ENCODE results near the gene ADAMTS4.

The ADAMTS4 gene

DNA sequence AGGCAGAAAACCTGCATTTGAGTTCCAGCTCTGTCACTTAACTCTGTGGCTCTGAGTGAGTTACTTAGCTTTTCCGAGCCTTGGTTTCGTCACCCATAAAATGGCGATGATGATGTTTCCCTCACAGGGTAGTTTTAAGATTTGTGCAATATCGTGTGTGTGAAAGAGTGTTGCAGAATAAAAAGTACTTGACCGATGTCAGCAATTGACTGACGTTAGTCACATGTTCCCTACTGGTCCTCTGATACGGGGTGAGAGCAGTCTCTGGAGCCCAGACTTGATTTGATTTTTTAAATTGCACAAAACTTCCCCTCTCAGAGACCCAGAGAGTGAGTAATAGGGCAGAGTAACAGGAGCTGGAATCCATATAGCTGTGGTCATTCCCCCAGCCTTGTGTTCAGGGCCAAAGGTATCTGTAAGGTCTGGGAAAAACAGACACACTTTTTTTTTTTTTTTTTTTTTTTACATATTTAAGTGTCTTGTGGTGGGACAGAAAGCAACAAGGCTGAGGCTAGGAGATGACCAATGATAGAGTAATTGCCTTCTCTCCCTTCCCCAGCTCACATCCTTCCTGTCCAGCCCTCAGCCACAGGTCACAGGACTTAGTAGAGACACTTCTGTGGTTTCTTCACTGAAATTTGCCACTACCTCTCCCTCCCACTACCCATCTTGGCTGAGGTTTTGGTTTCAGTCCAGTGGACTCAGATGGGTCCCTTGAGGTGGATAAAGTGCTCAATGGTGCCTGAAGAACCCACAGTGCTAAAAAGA is 18.3 kb upstream of the ADAMTS4 start:
- in situ Hi-C loops (cut with HindIII; ENCODE audit: low pct_unique_long_range_greater_than_20kb, low sequenced_read_pairs), result no loop called here
- no peak for TF ChIP-seq JUND (IDR thresholded peaks at IDR 0.05; ENCODE audit: low read depth)
- DNase-seq (ENCODE audit: low read depth in 1 of 2, low spot score in 1 of 2), result no peak

GRCh38 chr1:161215076-161215475 is 16.2 kb upstream of the ADAMTS4 start, which contains the start of gene FCER1G:
FCER1G (plus strand) TSS chr1:161215295; CDS start chr1:161215322, 27 bp downstream.
- TF ChIP-seq JUND (IDR thresholded peaks at IDR 0.05; ENCODE audit: low read depth), result no peak
- in situ Hi-C loops (cut with HindIII; ENCODE audit: low pct_unique_long_range_greater_than_20kb, low sequenced_read_pairs), result no loop called here
- DNase-seq (ENCODE audit: low read depth in 1 of 2, low spot score in 1 of 2), result no peak

GRCh38 chr1:161214369-161214768 is 15.5 kb upstream of the ADAMTS4 start:
- in situ Hi-C loops (cut with HindIII; ENCODE audit: low pct_unique_long_range_greater_than_20kb, low sequenced_read_pairs), result no loop called here
- DNase-seq (ENCODE audit: low read depth in 1 of 2, low spot score in 1 of 2), result no peak
- TF ChIP-seq JUND (IDR thresholded peaks at IDR 0.05; ENCODE audit: low read depth), result no peak

DNA sequence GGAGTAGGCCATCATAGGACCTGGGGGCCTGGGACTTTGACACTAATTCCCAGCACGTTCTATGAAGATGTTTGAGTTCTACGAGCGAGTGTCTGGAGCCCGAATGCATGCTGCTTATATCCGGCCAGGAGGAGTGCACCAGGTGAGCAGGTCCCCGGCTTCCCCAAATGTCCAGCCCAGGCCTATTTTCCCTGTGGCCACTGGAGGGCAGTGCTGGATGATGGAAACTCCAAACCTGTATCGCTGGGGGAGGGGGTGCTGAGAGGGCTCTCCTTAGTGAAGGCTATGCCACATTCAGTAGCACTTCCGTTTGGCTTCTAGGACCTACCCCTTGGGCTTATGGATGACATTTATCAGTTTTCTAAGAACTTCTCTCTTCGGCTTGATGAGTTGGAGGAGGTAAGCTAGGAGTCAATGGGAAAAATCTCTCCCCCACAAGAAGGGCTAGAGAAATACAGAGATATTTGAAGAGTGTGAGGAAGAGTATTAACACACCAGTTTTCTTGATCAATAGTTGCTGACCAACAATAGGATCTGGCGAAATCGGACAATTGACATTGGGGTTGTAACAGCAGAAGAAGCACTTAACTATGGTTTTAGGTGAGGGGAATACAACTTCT is 11.0 kb upstream of the ADAMTS4 start:
- DNase-seq (ENCODE audit: low read depth in 1 of 2, low spot score in 1 of 2), result peak; percentile 69 to 91
- TF ChIP-seq JUND (IDR thresholded peaks at IDR 0.05; ENCODE audit: low read depth), result no peak
- in situ Hi-C loops (cut with HindIII; ENCODE audit: low pct_unique_long_range_greater_than_20kb, low sequenced_read_pairs), result no loop called here

- TF ChIP-seq JUND (IDR thresholded peaks at IDR 0.05; ENCODE audit: low read depth), result no peak
- in situ Hi-C loops (cut with HindIII; ENCODE audit: low pct_unique_long_range_greater_than_20kb, low sequenced_read_pairs), result no loop called here
- no peak for DNase-seq (ENCODE audit: low read depth in 1 of 2, low spot score in 1 of 2)
These were observed 8.3 kb upstream of the ADAMTS4 start for GRCh38 chr1:161207173-161207572.

DNA sequence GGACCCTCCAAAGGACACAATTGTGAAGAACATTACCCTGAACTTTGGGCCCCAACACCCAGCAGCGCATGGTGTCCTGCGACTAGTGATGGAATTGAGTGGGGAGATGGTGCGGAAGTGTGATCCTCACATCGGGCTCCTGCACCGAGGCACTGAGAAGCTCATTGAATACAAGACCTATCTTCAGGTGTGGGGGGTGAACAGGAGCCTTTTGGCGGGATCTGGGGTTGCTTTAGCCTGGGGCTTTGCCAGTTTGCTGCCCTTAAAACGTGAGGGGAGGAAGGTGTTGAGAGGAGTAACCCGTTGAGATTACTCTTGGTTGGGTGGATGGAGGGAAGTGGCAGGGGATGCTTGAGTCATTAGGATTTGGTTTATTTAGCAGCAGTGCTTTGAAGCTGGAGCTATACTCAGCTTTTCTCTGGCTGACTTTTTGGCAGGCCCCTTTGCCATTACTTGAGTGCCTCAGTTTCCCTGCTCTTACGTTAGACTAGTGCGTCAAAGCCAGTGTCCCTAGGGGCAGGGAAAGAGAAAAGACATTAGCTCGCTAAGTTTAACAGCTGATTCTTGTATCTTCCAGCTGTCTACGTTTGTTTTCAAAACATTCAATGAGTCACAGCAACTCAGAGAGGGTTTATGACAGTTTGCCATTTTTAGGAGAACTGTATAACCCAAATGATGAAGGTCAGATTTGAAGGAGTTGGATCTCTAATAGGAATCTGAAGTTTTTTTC is 7.7 kb upstream of the ADAMTS4 start:
- no peak for TF ChIP-seq JUND (IDR thresholded peaks at IDR 0.05; ENCODE audit: low read depth)
- in situ Hi-C loops (cut with HindIII; ENCODE audit: low pct_unique_long_range_greater_than_20kb, low sequenced_read_pairs), result no loop called here

GRCh38 chr1:161201836-161202712 is 3.2 kb upstream of the ADAMTS4 start, which contains the start of gene NDUFS2:
NDUFS2 (plus strand) TSS chr1:161202367; CDS start chr1:161202386, 19 bp downstream.
- in situ Hi-C loops (cut with HindIII; ENCODE audit: low pct_unique_long_range_greater_than_20kb, low sequenced_read_pairs), result no loop called here
- peak; percentile 90 to 100 for DNase-seq (ENCODE audit: low read depth in 1 of 2, low spot score in 1 of 2)
- no peak for TF ChIP-seq JUND (IDR thresholded peaks at IDR 0.05; ENCODE audit: low read depth)

More for the DNA sequence above, 7.7 kb upstream of the ADAMTS4 start:
- no peak for DNase-seq (ENCODE audit: low read depth in 1 of 2, low spot score in 1 of 2)

DNA sequence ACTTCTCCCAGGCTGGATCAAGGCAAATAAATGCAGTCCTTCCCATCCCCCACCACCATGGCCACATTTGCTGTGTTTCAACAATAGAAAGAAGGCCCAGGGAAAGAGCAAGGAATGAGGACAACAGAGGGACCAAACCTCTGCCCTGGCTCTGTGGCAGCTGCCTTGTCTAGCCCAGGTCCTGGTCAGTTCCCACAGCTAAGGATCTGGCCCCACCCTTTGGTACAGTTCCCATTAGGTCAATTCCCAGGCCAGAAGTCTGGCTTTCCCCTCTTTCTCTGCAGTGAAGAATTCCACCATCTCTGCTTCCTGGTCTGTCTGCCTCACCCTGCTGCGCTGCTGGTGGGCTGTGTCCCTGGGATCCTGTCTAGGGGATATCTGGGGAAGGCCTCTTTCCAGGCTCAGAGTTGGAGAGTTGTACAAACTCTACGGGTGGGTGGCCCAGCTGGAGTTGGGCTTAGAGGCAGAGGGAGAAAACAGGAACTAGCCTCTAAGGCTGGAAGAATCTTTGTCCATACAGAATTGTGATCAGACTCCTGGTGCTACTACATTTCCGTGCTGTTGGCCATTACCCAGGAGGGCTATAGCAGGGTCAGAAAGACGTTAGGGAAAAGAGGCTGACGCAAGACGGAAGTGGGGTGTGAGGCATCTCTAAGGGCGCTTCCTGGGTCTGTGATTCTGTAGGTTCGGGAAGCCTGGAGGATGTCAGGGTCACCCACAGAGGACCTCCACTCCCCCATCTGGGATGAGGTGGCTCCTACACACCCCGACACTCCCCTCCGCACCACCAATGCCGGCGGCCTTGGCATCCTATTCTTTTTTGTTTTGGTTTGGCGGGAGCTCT is 2.4 kb upstream of the ADAMTS4 start:
- no peak for DNase-seq (ENCODE audit: low read depth in 1 of 2, low spot score in 1 of 2)
- no peak for TF ChIP-seq JUND (IDR thresholded peaks at IDR 0.05; ENCODE audit: low read depth)
- in situ Hi-C loops (cut with HindIII; ENCODE audit: low pct_unique_long_range_greater_than_20kb, low sequenced_read_pairs), result no loop called here

DNA sequence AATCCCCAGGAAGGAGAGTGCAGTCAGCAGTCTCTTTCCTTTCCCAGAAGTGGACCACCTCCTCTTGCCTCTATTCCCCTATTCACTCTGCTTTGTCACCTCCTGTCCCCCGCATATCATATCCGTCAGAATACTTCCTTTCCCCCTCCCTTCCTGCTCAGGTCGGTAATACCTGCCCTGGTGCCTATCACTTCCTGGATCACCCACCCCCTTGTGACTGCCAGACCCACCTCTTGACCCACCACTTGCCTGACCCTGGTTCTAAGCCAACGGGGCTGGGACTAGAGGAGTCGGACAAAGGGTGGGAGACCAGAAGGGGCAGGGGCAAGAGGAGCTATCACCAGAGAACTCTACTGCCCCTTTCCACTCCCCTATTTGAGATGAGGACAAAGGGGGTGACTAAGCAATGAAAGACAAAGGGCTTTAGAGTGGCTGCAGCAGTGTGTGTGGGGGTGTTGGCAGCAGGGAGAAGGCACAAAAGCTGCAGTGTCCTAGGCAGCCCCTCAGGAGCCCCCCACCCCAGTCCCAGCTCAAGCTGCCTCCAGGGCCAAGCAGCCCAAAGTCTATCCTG is 1.7 kb upstream of the ADAMTS4 start:
- no peak for TF ChIP-seq JUND (IDR thresholded peaks at IDR 0.05; ENCODE audit: low read depth)
- no peak for DNase-seq (ENCODE audit: low read depth in 1 of 2, low spot score in 1 of 2)
- in situ Hi-C loops (cut with HindIII; ENCODE audit: low pct_unique_long_range_greater_than_20kb, low sequenced_read_pairs), result no loop called here

GRCh38 chr1:161199506-161200139 is 769 bp upstream of the ADAMTS4 start:
- TF ChIP-seq JUND (IDR thresholded peaks at IDR 0.05; ENCODE audit: low read depth), result no peak
- DNase-seq (ENCODE audit: low read depth in 1 of 2, low spot score in 1 of 2), result peak in 1 of 2 experiments; percentile 45
- in situ Hi-C loops (cut with HindIII; ENCODE audit: low pct_unique_long_range_greater_than_20kb, low sequenced_read_pairs), result no loop called here

Data from T47D (cell line).